GM21526 (cell line): ENCODE results near the gene FABP3.

ENCODE experiments used
- ATAC-seq: cut with Tn5 transposase; IDR thresholded peaks from one replicate; pipeline ENCODE4 v1.9.1; 2021; ENCODE audit warnings: moderate library complexity; ENCODE audit not compliant: unreplicated experiment, low FRiP score

The FABP3 gene

GRCh38 chr1:31373897-31374486, 1.1 kb upstream of the FABP3 start:
- no peak for ATAC-seq

DNA sequence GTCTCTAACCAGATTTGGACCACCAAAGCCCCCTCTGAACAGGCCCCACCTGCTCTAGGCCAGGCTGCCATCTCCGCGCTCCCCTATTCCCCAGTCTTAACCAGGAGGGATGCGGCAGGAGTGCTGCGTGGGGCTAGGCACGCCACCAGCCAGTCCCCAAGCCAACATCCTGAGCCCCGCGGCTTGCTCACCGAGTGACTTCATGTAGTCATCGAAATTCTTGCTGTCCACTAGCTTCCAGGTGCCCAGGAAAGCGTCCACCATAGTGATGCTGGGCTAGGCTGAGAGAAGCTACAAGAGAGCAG, 173 bp downstream of the FABP3 start:
- ATAC-seq, result no peak

DNA sequence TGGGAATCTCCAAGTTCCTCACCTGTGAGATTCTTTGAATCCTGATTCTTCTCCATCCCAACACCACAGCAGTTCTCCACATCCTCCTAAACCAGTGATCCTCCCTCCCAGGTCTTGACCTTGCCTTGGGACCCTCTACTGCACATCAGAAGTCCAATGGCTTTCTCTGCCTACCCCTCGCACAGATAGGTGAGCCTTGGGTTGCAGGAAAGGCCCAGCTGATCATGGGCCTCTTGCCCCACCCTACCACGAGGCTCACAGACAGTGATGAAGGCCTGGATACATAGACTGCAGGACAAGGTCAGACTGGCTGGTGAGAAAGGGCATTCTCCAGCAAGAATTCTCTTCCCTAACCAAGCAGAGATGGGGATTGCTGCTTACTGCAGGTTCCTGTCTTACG, 825 bp downstream of the FABP3 start:
- ATAC-seq, result no peak

GRCh38 chr1:31371121-31371959, 1.5 kb downstream of the FABP3 start:
- no peak for ATAC-seq

GRCh38 chr1:31370565-31370964, 2.3 kb downstream of the FABP3 start:
- ATAC-seq, result no peak

GRCh38 chr1:31370021-31370420, 2.9 kb downstream of the FABP3 start:
- ATAC-seq, result no peak

DNA sequence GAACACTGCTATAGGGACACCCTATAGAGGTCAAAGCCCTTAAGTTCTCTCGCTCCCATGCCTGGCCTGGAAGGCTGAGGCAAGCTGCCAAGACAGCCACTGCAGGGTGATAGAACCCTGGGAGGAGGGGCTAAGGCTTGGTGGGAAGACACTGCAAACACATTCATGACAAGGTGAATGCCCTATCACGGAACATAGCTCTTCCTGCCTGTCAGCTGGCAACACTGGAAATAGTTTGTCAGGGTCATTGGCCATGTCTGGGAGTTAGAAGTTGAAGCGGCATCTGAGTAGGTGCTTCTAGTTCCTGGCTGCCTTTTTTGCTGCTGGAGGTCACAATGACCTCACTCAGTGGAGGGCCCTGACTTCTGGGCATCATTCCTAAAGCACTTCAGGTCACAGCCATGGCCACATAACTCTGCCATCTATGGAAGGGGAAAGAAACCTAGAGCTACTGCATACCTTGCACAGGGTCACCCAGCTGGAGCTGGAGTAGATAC, 4.2 kb downstream of the FABP3 start:
- no peak for ATAC-seq

DNA sequence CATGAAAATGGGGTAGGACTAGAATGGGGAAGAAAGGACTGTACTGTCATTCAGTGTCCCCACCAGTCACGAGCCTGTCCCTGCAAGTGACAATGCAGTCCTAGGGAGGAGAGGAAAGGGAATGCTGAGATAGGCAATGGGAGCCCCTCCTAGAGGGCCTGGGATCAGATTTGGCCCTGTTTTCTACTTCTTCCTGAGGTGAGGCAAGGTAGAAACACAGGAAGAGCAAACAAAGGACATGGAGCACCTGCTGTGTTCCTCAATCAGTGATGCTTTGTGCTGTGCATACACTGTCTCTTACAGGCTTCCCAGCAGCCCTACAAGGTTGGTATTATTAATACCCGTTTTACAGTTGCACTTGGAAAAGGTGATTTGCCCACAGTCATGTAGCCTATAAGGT, 6.1 kb downstream of the FABP3 start:
- ATAC-seq, result no peak

DNA sequence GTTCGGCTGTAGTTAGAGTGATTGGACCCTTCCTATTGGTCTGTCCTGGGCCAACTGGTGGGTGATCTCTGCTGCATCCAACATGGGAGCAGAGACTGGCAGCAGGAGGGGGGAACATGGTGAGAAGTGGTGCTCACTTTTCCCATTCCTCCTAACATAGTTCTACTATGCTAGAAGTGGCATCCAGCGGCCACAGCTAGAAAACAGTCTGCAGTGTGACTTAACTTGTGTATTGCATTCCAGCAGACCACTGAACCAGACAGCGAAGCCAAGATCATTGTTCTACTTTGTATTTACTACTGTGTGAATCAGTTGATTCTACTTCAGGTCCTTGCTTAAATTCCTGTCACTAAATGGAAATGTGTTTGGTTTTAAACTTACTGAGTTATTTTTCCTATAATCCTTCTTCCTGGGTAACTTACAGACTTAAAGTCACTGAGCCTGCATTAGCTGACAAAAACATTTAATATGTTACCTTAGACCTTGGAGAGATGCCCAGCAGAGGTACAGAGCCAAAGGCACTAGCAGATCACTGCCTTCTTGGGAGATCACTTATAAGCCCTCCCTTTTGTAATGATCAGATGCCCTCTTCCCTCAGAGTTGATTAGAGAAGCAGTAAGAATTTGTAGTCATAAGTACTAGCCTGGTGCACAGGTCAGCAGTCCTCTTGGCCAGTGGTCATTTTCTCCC, 8.2 kb downstream of the FABP3 start:
- no peak for ATAC-seq

- no peak for ATAC-seq
Observed at GRCh38 chr1:31362032-31362431, 10.8 kb downstream of the FABP3 start.

- ATAC-seq, result no peak
Observed at GRCh38 chr1:31361607-31362006, 11.3 kb downstream of the FABP3 start.

- no peak for ATAC-seq
Observed at GRCh38 chr1:31356427-31356826, 16.4 kb downstream of the FABP3 start.

DNA sequence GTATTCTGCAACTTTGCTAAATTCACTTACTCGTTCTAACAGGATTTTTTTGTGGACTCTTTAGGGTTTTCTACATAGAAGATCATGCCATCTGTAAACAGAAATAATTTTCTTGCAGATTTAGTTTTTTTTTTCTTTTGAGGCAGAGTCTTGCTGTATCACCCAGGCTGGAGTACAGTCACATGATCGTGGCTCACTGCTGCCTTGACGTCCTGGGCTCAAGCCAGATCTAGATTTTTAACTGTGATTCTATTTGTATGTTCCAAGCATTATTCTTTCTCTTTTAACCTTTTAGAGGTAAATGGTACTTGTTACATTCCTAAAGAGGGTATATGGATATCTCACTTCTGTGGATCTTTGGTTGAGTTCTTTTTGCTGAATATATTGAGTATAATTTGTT, 18.6 kb downstream of the FABP3 start:
- ATAC-seq, result no peak

- no peak for ATAC-seq
Observed at GRCh38 chr1:31348449-31348848, 24.4 kb downstream of the FABP3 start.

- ATAC-seq, result no peak
Observed at GRCh38 chr1:31346785-31347184, 26.1 kb downstream of the FABP3 start.

GRCh38 chr1:31345635-31346034, 27.2 kb downstream of the FABP3 start:
- ATAC-seq, result no peak

- no peak for ATAC-seq
Observed at GRCh38 chr1:31344503-31344902, 28.4 kb downstream of the FABP3 start.

DNA sequence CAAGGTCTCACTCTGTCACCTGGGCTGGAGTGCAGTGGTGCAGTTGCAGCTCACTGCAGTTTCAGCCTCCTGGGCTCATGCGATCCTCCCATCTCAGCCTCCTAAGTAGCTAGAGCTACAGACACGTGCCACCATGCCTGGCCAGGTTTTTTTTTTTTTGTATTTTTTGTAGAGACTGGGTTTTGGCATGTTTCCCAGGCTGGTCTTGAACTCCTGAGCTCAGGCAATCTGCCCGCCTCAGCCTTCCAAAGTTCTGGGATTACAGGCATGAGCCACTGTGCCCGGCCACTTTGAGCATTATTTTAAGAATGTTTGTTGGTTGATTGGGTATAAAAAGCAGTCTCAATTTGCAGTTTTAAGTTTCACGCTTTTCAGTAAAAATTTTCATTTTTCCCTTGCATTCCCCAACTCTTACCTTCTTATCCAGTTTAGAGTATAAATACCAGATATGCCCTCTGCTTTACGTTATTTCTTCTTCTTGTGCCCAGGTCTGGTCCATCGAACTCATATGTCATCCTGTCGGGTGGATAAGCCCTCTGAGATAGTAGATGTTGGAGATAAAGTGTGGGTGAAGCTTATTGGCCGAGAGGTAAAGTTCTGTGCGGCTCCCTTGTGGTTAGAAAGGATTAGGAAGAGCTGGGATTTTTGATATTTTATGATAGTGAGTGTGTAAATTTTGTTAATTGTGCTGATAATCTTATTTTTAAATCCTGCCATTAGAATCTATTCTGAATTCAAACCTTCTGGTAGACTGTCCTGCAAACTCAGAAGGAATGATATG, 36.0 kb downstream of the FABP3 start:
- ATAC-seq, result no peak

DNA sequence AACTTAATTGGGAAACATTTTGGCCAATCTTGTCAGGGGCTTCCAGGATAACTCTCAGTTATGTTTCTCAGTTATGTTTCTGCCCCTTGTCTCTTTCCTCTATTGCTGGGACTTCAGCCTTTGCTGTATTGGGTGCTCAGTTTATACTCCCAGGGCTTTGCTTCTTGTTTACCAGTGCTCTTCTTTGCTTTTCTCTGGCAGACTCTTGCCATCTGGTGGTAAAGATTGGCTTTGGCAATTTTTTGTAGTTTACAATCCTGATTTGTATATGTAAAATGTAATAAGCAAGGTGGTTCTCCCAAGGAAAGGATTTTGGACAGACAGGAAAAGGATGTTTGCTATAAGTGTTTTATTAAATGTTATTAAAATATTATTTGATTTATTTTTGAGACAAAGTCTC, 37.9 kb downstream of the FABP3 start:
- no peak for ATAC-seq

DNA sequence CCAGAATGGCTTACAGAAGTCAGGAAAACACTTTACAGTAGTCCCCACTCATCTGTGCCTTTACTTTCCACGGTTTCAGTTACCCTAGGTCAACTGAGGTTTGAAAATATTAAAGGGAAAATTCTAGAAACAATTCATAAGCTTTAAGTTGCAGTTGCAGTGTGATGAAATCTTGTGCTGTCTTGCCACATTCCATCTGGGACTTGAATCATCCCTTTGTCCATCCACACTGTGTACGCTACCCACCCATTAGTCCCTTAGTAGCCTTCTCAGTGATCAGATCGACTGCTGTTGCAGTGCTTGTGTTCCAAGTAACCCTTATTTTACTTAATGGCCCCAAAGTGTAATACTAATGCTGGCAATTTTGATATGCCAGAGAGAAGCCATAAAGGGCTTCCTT, 45.5 kb downstream of the FABP3 start:
- no peak for ATAC-seq

- ATAC-seq, result no peak
Observed at GRCh38 chr1:31326461-31326860, 46.4 kb downstream of the FABP3 start.
